Activated CD4-positive, alpha-beta T cell treated with anti-CD3 and anti-CD28 coated beads for 36 hours (primary cell): ENCODE measurements around the gene CLCN7. TPM values are rescaled to one million over a fixed set of nuclear protein-coding genes. Genes with fewer than 3 reads are reported as not detected.

Source experiments
- ATAC-seq: fragments of 200-7000 bp; cut with Tn5 transposase; one replicate; pipeline ENCODE4 v1.10.0; 2021; ENCODE audit warnings: mild to moderate bottlenecking, moderate library complexity
- CTCF ChIA-PET: fragments of 350-600 bp; sonication (Branson Sonifier 250); formaldehyde crosslinking; loops from one replicate; lab custom pipeline; 2021; ENCODE audit warnings: antibody characterized with exemption; lab: Charles Lee
- POLR2A ChIA-PET: fragments of 350-600 bp; sonication (Branson Sonifier 250); formaldehyde crosslinking; loops from one replicate; lab custom pipeline; 2021; ENCODE audit warnings: antibody characterized with exemption, inconsistent platforms; lab: Charles Lee
- DNase-seq: peaks from one replicate; pipeline ENCODE4 v3.0.0-alpha.2; 2020
- H3K27ac Mint-ChIP-seq: one replicate; pipeline ENCODE4 v1.8.0; 2021; ENCODE audit warnings: mixed read lengths
- H3K27me3 Mint-ChIP-seq: one replicate; pipeline ENCODE4 v1.8.0; 2021; ENCODE audit warnings: mixed read lengths
- H3K36me3 Mint-ChIP-seq: one replicate; pipeline ENCODE4 v1.8.0; 2021; ENCODE audit warnings: low read depth, mixed read lengths
- H3K4me1 Mint-ChIP-seq: one replicate; pipeline ENCODE4 v1.8.0; 2021; ENCODE audit warnings: mixed read lengths
- H3K4me3 Mint-ChIP-seq: one replicate; pipeline ENCODE4 v1.8.0; 2021; ENCODE audit warnings: mild to moderate bottlenecking, moderate library complexity, mixed read lengths
- H3K9me3 Mint-ChIP-seq: one replicate; pipeline ENCODE4 v1.8.0; 2021; ENCODE audit warnings: low read depth, mixed read lengths
- intact Hi-C, 2 experiments: fragments of 100-400 bp; cut with DNase I in 1 of 2; cut with micrococcal nuclease in 1 of 2; formaldehyde crosslinking; loops; one replicate each; pipeline versions ENCODE4 v1.14.2 to v1.15.1; 2022 to 2024; cut with DNase I, micrococcal nuclease
- total RNA-seq, 2 experiments: library from RNA; stranded (reverse); gene quantifications; one replicate each; pipeline ENCODE4 v1.2.3, GENCODE V29; 2021

The CLCN7 gene
- total RNA-seq, 2 experiments from 2014 or later: 29.9 to 33.7 TPM

DNA sequence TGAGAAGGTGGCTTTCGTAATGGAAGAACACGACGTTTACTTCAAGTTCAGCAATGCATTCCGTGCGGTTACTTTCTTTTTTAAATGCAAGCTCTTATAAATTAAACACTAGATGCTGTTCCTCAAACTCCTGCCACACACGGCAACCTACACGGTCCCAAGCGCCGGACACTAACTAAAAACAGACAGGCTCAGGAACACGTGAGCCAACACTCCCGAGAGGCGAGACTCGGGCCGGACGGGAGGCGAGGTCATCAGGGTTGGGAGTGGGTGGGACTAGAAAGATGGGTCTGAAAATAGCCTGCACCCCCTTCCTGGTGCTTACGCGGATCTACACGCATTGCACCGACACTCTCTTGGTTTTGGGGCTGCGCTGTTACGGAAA lies 6.4 kb downstream of the CLCN7 start:
- Mint-ChIP-seq H3K4me1 (peaks cover 16% of the 10 kb centered on the region), H3K36me3 (no peaks in the 10 kb centered on the region), H3K4me3 (no peak overlapping the region), H3K9me3 (no peaks in the 10 kb centered on the region), H3K27me3 (no peaks in the 10 kb centered on the region), H3K27ac (no peak overlapping the region)
- ATAC-seq (no peak), DNase-seq (no peak)
- ChIA-PET CTCF (no interaction called here), POLR2A (no interaction called here)
- intact Hi-C loops: no loop called here

DNA sequence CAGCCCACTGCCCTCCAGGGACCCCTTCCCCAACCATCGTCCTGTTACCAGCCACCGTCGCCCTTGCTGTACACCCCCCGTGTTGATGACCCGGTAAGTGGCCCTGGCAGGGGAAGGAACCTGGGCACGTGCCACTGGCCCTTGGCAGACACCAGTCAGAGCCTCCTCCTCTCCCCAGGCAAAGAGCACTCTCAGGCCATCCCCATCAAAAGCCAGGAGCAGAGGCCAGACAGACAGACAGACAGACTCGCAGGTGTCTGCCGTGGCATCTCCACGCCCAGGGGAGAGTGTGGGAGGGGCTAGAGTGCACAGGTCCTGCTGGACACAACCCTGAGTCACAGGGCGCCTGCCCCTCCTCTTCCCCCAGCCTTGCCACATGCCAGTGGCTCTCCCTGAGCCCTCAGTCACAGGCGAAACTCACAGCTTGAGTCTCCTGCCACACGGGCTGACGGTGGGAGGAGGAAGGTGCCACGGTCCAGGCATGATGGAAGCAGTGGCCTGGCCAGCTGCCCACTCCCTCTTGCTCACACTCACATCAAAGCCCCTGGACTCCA lies 7.8 kb downstream of the CLCN7 start:
- no peaks in the 10 kb centered on the region for H3K9me3 Mint-ChIP-seq
- H3K36me3 Mint-ChIP-seq: peaks cover 5% of the 10 kb centered on the region
- H3K4me1 Mint-ChIP-seq: peaks cover 9% of the 10 kb centered on the region
- H3K27me3 Mint-ChIP-seq: no peaks in the 10 kb centered on the region
- POLR2A ChIA-PET: no interaction called here
- ATAC-seq (no peak), DNase-seq (no peak)
- H3K27ac Mint-ChIP-seq: no peak overlapping the region
- H3K4me3 Mint-ChIP-seq: no peak overlapping the region
- CTCF ChIA-PET: no interaction called here
- intact Hi-C loops: no loop called here

- peaks cover 6% of the 10 kb centered on the region for H3K4me1 Mint-ChIP-seq
- no peak overlapping the region for H3K4me3 Mint-ChIP-seq
- H3K9me3 Mint-ChIP-seq: no peaks in the 10 kb centered on the region
- H3K36me3 Mint-ChIP-seq: peaks cover 5% of the 10 kb centered on the region
- intact Hi-C loops: no loop called here
- POLR2A ChIA-PET: no interaction called here
- no peaks in the 10 kb centered on the region for H3K27me3 Mint-ChIP-seq
- ATAC-seq (no peak), DNase-seq (no peak)
- no peak overlapping the region for H3K27ac Mint-ChIP-seq
- CTCF ChIA-PET: interaction anchor here (0.9 kb wide), 1 partner anchor 37 kb away, joined by 3 read pairs; no protein-coding TSS in a partner anchor
Measured at GRCh38 chr16:1466054-1466453, 8.8 kb downstream of the CLCN7 start.

DNA sequence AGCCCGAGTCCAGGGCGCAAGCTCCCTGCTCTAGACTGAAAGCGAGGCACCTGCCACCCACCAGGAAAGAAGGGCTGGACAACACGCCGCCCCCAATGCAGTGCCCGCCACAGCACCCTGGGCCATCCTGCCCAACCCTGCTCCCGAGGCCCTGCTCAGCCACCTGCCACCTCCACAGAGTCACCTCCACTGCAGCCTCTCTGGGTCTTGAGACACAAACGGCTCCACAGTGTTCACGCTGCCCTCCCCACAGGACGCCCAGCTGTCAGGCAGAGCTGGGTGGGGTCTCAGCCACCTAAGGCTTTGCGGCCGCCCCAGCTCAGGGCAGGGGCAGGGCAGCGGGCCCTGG lies 9.3 kb downstream of the CLCN7 start:
- no peak overlapping the region for H3K4me3 Mint-ChIP-seq
- intact Hi-C loops: no loop called here
- DNase-seq (no peak), ATAC-seq (no peak)
- no peaks in the 10 kb centered on the region for H3K9me3 Mint-ChIP-seq
- no peaks in the 10 kb centered on the region for H3K27me3 Mint-ChIP-seq
- peaks cover 3% of the 10 kb centered on the region for H3K4me1 Mint-ChIP-seq
- ChIA-PET CTCF (interaction anchor here (0.9 kb wide), 1 partner anchor 36 kb away, joined by 3 read pairs; no protein-coding TSS in a partner anchor), POLR2A (no interaction called here)
- peaks cover 5% of the 10 kb centered on the region for H3K36me3 Mint-ChIP-seq
- H3K27ac Mint-ChIP-seq: no peak overlapping the region

DNA sequence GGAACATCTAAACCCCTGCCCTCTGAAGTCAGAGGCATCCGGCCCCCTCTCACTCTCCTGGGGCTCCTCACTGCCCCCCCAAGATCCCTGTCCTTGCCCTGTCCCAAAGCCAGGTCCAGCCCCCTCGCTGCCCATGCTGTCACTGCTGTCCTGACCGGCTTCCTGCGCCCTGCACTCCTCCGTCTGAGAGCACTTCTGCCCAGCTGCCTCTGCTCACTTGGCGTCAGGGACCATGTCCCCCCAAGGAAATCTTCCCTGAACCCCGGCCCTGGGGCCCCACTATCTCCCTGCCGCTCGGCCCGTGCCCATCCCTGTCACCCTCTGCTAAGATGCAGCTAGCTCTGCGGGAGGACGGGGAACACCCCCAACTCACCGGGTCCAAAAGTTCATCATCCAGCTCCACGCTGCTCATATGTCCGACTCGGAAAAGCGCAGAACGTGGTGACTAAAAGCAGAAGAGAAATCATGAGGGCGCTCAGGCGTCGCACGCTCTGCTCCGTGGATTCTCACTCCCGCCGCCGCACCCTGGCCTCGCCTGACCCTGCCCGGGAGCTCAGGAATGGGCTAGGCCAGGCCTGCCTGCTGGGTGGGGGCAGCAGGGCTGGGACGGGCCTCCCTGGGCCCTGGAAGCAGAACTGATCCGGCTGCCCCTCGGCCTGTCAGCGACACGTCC lies 9.8 kb downstream of the CLCN7 start:
- Mint-ChIP-seq H3K36me3 (peaks cover 5% of the 10 kb centered on the region), H3K9me3 (no peaks in the 10 kb centered on the region), H3K27me3 (no peaks in the 10 kb centered on the region), H3K4me1 (peaks cover 3% of the 10 kb centered on the region), H3K27ac (no peak overlapping the region), H3K4me3 (no peak overlapping the region)
- DNase-seq (no peak), ATAC-seq (no peak)
- intact Hi-C loops: no loop called here
- ChIA-PET CTCF (interaction anchor here (0.9 kb wide), 1 partner anchor 36 kb away, joined by 3 read pairs; no protein-coding TSS in a partner anchor), POLR2A (no interaction called here)

GRCh38 chr16:1464196-1464893 lies 10.5 kb downstream of the CLCN7 start:
- Mint-ChIP-seq H3K36me3 (peaks cover 5% of the 10 kb centered on the region), H3K9me3 (no peaks in the 10 kb centered on the region), H3K4me1 (no peaks in the 10 kb centered on the region), H3K27ac (no peak overlapping the region), H3K4me3 (no peak overlapping the region), H3K27me3 (no peaks in the 10 kb centered on the region)
- DNase-seq (no peak), ATAC-seq (no peak)
- intact Hi-C loops: no loop called here
- POLR2A ChIA-PET: no interaction called here
- CTCF ChIA-PET: interaction anchor here (0.8 kb wide), 1 partner anchor 25 kb away, joined by 3 read pairs; no protein-coding TSS in a partner anchor

GRCh38 chr16:1461146-1461545 lies 13.7 kb downstream of the CLCN7 start:
- Mint-ChIP-seq H3K27me3 (no peaks in the 10 kb centered on the region), H3K4me3 (no peak overlapping the region), H3K4me1 (peaks cover 7% of the 10 kb centered on the region), H3K9me3 (no peaks in the 10 kb centered on the region), H3K36me3 (peaks cover 6% of the 10 kb centered on the region), H3K27ac (no peak overlapping the region)
- ATAC-seq (no peak), DNase-seq (no peak)
- ChIA-PET CTCF (interaction anchor here (0.6 kb wide), 1 partner anchor 109 kb away, joined by 3 read pairs; no protein-coding TSS in a partner anchor), POLR2A (no interaction called here)
- intact Hi-C loops: no loop called here

GRCh38 chr16:1460602-1461138 lies 14.2 kb downstream of the CLCN7 start:
- Mint-ChIP-seq H3K36me3 (peaks cover 6% of the 10 kb centered on the region), H3K27ac (no peak overlapping the region), H3K4me3 (no peak overlapping the region), H3K4me1 (peaks cover 7% of the 10 kb centered on the region), H3K27me3 (no peaks in the 10 kb centered on the region), H3K9me3 (no peaks in the 10 kb centered on the region)
- intact Hi-C loops: no loop called here
- ChIA-PET POLR2A (no interaction called here), CTCF (interaction anchor here (0.6 kb wide), 1 partner anchor 109 kb away, joined by 3 read pairs; no protein-coding TSS in a partner anchor)
- no peak for ATAC-seq
- no peak for DNase-seq

DNA sequence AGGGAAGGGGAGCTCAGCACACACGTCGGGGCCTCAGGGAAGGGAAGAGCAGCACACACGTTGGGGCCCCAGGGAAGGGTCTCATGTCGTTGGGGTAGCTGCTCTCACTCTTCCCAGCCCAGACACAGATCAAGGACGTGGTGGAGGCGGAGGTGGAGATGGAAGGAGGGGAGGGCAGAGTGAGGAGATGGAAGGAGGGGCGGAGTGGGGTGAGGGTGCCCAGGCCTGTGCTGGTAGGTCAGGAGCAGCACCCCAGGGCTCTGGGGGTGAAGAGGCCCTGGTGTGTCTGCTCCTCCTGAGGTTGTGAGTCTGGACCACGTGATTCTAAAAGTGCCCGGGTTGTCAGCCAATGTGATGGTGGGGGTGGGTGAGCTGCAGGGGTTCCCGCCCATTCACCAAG lies 14.9 kb downstream of the CLCN7 start:
- CTCF ChIA-PET: no interaction called here
- Mint-ChIP-seq H3K9me3 (no peaks in the 10 kb centered on the region), H3K4me3 (no peak overlapping the region), H3K4me1 (peaks cover 7% of the 10 kb centered on the region), H3K27me3 (no peaks in the 10 kb centered on the region), H3K27ac (no peak overlapping the region), H3K36me3 (peaks cover 8% of the 10 kb centered on the region)
- DNase-seq: no peak
- intact Hi-C loops: no loop called here
- no peak for ATAC-seq
- POLR2A ChIA-PET: no interaction called here

GRCh38 chr16:1458977-1459341 lies 15.9 kb downstream of the CLCN7 start:
- intact Hi-C loops: no loop called here
- peaks cover 10% of the 10 kb centered on the region for H3K36me3 Mint-ChIP-seq
- no peaks in the 10 kb centered on the region for H3K9me3 Mint-ChIP-seq
- H3K4me3 Mint-ChIP-seq: no peak overlapping the region
- peaks cover 7% of the 10 kb centered on the region for H3K4me1 Mint-ChIP-seq
- no peaks in the 10 kb centered on the region for H3K27me3 Mint-ChIP-seq
- DNase-seq (no peak), ATAC-seq (no peak)
- ChIA-PET CTCF (no interaction called here), POLR2A (interaction anchor here (0.6 to 0.7 kb wide), 2 partner anchors 51 to 363 kb away, joined by 3 to 4 read pairs; no protein-coding TSS in a partner anchor)
- no peak overlapping the region for H3K27ac Mint-ChIP-seq

- intact Hi-C loops: no loop called here
- CTCF ChIA-PET: no interaction called here
- Mint-ChIP-seq H3K27ac (no peak overlapping the region), H3K9me3 (no peaks in the 10 kb centered on the region), H3K4me3 (no peak overlapping the region), H3K4me1 (peaks cover 7% of the 10 kb centered on the region), H3K27me3 (no peaks in the 10 kb centered on the region), H3K36me3 (peaks cover 10% of the 10 kb centered on the region)
- POLR2A ChIA-PET: interaction anchor here (0.6 kb wide), 1 partner anchor 51 kb away, joined by 3 read pairs; no protein-coding TSS in a partner anchor
- ATAC-seq (peak; percentile 65), DNase-seq (peak; percentile 65)
Measured at GRCh38 chr16:1458336-1458976, 16.4 kb downstream of the CLCN7 start.
